ENCODE data around the gene HSDL1. TPM values are rescaled to one million over a fixed set of nuclear protein-coding genes. Genes with fewer than 3 reads are reported as not detected.
A peak's percentile ranks its signal among the peaks of the same experiment; 100 is the strongest.

The HSDL1 gene
- total and polyA plus RNA-seq, 10 of the 15 experiments (the other 5 are each of a cell fraction or from before 2014, with no cell fraction given): 2.0 to 13.4 (median 5.6) TPM

GRCh38 chr16:84116720-84117493 lies 28.1 kb downstream of the HSDL1 start, which contains the start of gene MBTPS1 (continued):
- TF ChIP-seq CEBPZ (IDR thresholded peaks at IDR 0.05; ENCODE audit: low read depth, low read length): no peak
- TF ChIP-seq IRF3 (IDR thresholded peaks at IDR 0.05): no peak
- no peak for TF ChIP-seq SUPT20H (IDR thresholded peaks at IDR 0.05; ENCODE audit: borderline replicate concordance, control insufficient read depth, low read depth, low read length)
- TF ChIP-seq RCOR1 (conservative IDR thresholded peaks at IDR 0.05; ENCODE audit: low read depth, low read length): peak; percentile 98
- no peak for TF ChIP-seq BMI1 (IDR thresholded peaks at IDR 0.05; ENCODE audit: borderline replicate concordance)
- TF ChIP-seq FOXM1 (IDR thresholded peaks at IDR 0.05; ENCODE audit: low read depth, low read length): no peak
- 0 out of 2 replicates have a peak, but pooled peaks have one; percentile 4 for TF ChIP-seq REST (IDR thresholded peaks at IDR 0.05; ENCODE audit: low read depth, low read length)
- 0 out of 2 replicates have a peak, but pooled peaks have one; percentile 42 for TF ChIP-seq WRNIP1 (IDR thresholded peaks at IDR 0.05; ENCODE audit: borderline replicate concordance, low read depth, low read length)
- peak; percentile 27; the same call in 1 of the 2 replicates for TF ChIP-seq SMARCA5 (IDR thresholded peaks at IDR 0.05)
- TF ChIP-seq RAD51 (IDR thresholded peaks at IDR 0.05): no peak
- TF ChIP-seq SMC3 (IDR thresholded peaks at IDR 0.05; ENCODE audit: borderline replicate concordance, low read length): no peak
- TF ChIP-seq PAX8 (IDR thresholded peaks at IDR 0.05): no peak
- TF ChIP-seq TAF1 (IDR thresholded peaks at IDR 0.05; ENCODE audit: borderline replicate concordance, low read depth, low read length): peak; percentile 65; the same call in 1 of the 2 replicates
- no peak for TF ChIP-seq KDM1A (IDR thresholded peaks at IDR 0.05; ENCODE audit: borderline replicate concordance)
- no peak for TF ChIP-seq HDAC2 (IDR thresholded peaks at IDR 0.05)
- TF ChIP-seq, protein P1, sequence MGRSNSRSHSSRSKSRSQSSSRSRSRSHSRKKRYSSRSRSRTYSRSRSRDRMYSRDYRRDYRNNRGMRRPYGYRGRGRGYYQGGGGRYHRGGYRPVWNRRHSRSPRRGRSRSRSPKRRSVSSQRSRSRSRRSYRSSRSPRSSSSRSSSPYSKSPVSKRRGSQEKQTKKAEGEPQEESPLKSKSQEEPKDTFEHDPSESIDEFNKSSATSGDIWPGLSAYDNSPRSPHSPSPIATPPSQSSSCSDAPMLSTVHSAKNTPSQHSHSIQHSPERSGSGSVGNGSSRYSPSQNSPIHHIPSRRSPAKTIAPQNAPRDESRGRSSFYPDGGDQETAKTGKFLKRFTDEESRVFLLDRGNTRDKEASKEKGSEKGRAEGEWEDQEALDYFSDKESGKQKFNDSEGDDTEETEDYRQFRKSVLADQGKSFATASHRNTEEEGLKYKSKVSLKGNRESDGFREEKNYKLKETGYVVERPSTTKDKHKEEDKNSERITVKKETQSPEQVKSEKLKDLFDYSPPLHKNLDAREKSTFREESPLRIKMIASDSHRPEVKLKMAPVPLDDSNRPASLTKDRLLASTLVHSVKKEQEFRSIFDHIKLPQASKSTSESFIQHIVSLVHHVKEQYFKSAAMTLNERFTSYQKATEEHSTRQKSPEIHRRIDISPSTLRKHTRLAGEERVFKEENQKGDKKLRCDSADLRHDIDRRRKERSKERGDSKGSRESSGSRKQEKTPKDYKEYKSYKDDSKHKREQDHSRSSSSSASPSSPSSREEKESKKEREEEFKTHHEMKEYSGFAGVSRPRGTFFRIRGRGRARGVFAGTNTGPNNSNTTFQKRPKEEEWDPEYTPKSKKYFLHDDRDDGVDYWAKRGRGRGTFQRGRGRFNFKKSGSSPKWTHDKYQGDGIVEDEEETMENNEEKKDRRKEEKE (IDR thresholded peaks at IDR 0.05): no peak
- TF ChIP-seq DPF2 (IDR thresholded peaks at IDR 0.05): peak; percentile 84; the same call in 1 of the 2 replicates
- 0 out of 2 replicates have a peak, but pooled peaks have one; percentile 8 for TF ChIP-seq PAX5 (IDR thresholded peaks at IDR 0.05; ENCODE audit: borderline replicate concordance, low read depth, low read length)
- TF ChIP-seq STAT1 (conservative IDR thresholded peaks at IDR 0.05): no peak
- peak; percentile 76 for TF ChIP-seq TCF3 (IDR thresholded peaks at IDR 0.05; ENCODE audit: borderline replicate concordance, insufficient read depth, low read depth, low read length)
